GM19025 (cell line): ENCODE data around the gene SEMA4C.

Experiments used
- ATAC-seq: cut with Tn5 transposase; IDR thresholded peaks from one replicate; pipeline ENCODE4 v1.9.1; 2021; ENCODE audit warnings: mild to moderate bottlenecking, low read depth, moderate library complexity; ENCODE audit not compliant: unreplicated experiment

The SEMA4C gene

DNA sequence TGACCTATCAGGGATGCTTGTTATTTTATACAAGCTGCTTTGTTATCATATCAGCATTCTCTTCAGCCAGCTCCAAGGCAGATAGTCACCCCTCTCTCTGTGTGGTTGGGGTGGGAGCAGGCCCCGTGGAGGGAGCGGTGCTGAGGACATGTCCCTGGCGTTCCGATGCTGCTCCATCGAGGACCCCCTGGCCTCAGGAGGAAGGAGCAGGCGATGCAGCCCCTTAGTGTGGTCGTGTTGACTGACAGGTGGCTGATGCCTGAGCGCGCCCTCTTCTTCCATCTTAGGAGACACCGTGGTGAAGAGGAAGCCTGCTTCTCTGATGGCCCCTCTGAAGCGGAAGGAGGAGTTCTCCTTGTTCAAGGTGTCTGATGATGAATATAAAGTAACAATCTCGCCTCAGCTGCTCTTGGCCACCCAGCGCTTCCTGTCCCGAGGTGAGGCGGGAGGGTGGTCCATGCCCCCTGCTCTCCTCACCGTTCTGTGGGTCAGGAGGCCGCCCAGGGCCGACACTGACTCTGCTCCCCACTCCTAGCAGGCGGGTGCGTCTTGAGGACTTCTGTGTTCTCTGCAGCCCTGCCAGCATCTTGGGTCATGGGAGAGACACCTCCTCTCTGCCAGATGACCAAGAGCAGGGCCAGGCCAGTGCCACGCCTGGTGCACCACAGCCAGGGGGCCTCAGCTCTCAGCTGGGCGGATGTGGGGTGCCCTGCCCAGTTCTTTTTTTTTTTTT is 43.2 kb downstream of the SEMA4C start:
- no peak for ATAC-seq

DNA sequence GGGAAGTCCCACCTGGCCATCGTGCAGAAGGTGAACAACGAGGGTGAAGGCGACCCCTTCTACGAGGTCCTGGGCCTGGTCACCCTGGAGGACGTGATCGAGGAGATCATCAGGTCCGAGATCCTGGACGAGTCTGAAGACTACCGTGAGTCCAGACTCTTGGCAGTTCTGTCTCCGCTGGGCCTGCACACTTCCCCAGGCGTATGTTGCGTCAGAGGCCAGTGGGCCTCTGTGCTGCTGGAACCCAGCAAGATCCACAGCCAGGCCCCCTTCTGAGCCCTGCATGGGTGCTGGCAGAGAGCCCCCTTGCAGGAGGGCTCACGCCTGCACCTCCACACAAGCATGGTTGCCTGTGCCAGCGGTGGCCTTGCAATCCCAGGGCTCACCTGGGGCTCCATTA is 44.8 kb downstream of the SEMA4C start:
- ATAC-seq, result no peak

DNA sequence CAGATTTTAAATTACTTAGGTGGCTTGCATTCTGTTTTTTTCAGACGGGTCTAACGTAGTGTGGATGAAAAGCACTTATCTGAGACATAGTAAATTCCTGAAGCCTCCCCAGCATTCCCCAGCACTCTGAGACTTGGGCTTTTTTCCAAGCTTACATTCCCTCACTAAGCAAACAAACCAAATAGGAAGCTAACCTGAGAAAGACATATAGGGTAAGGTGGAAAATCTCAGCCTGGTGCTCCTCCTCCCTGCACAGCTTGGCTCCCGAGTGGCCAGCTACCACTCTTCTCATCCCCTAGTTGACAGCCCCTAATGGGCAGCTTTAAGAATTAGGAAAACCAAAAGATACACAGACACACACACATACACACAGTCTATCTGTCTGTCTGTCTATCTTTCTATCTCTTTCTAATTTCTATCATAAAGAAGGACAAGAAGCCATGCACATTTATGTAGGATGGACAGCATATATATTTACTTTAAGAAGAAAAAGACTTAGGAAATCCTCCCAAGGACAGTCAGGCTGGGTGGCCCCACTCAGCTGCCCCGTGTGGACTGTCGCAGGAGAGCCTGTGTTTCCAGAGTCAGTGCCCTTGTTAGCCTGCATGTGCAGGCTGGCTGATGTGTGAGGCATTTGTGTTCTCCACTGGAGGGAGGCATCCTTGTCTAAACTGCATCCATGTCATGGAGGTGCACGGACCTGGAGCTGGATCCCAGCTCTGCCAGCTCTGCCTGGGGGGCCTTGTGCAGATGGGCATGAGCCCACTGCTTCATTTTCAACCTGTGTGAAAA is 45.6 kb downstream of the SEMA4C start:
- no peak for ATAC-seq

DNA sequence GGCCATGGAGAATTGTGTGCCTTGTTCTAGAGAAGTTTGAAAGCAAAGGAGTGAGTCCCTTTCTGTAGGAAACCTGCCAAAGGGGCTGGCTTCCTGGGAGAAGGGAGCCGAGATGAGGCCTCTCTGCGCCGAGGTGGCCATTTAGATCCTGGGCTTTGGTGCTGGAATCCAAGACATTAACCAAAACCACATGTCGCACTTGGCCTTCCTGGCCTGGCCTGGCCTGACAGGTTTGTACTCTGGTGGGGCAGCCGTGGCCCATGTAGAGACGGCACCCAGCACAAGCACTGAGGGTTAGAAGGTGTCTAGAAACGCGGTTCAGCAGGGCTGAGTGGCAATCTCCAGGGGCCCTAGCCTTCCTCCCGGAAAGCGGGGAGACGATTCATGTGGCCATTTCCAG is 46.7 kb downstream of the SEMA4C start:
- no peak for ATAC-seq

DNA sequence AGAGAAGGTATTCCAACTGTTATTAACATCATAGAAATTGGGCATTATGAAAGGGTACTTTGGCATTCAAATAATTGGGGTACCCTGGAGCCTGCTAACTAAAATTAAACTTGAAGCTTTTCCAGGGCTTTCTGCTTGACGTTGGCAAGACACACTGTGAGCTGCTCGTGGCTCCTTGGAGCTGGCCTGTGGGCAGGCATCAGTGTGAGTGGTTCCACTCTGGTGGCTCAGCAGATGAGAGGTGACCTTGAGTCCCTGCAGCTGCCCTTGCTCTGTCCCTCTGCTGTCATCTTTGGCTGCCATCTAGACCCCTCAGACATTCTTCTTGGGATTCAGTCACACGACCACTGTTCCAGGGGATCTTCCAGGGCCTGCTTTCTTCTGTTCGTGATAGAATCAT is 47.1 kb downstream of the SEMA4C start:
- no peak for ATAC-seq

DNA sequence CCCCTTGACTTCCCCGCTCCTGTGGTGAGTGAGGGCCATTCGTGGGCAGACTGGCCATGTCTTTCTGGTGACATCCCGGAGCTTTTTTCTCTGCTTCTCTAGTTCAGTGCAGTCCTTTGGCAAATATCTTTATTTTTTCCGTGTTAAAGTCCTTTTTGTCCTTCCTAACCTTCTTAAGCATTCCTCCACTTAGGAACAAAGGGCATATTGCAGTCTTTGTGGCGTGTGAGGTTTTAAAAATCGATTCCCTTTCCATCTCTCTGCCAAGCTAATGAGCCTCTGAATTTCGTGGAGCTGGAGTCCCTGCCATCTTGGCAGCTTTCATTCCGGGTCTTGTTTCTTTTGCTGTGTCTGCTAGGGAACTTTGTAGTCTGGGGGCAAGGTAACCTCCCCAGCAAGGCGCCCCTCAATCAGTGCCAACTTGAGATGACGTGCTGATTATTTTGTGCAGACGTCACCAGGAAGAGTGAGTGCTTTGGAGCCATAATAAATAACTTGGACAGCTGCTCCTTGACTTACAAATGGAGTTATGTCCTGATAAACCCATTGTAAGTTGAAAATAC is 48.7 kb downstream of the SEMA4C start:
- no peak for ATAC-seq

DNA sequence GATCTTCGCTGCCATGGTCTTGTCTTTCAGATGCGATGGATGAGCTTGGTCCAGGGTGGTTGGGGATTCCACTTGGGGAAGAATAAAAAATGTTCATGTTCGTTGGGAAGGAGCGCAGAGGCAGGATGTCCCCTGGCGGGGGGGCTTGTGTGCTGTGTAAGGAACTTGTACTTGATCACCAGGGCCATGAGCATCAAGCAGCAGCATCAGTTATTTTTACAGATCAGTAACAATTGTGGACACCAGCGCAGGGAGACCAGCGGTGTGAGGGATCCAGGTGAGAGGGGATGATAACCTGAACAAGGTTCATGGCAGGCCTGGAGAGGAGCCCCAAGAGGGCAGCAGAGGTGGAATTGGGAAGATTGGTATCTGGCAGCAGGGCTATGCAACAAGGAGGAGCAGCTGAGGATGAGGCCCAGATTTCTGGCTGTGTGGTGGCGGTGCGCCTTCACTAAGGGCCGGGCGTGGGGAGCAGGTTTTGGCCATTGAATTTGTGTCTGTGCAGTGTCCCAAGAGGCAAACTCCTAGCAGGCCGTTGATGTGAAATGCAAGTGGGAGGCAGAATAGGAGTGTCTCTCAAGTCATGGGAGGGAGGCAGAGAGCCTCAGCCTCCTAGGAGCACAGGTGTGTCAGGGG is 49.9 kb downstream of the SEMA4C start:
- no peak for ATAC-seq

DNA sequence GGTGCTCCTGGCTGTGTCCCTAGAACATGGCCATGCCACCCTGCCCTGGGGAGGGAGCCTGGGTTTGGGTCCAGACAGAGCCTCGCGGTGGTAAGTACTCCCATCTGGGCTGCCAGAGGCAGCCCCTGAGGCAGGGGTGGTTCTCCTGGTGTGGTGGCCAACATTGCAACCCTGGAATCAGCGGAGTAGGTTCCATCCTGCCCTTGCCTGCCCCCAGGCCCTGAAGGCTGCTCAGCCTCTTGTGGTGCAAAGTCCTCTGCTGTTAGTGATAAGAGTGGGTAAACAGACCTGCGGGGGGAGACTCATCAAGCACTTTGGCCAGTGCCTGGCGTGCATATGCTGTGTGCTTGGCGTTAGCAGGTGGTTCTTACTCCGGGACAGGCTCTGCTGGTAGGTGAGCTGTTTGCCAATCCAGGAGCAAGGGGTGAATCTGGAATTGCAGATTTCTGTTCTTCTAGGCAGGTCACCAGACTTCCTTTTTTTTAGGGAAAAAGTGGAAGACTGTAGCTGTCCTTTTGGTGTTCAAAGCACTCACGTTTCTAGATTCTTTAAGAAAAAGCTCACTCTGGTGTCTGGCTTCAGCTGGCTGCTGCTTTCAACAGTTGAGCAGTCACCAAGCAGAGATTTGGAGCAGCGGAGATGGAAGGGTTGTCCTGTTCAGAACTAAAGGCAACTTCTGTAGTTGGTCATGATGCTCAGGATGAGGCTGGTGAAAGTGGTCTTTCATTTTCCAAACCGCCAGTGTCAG is 50.6 kb downstream of the SEMA4C start:
- ATAC-seq, result no peak

DNA sequence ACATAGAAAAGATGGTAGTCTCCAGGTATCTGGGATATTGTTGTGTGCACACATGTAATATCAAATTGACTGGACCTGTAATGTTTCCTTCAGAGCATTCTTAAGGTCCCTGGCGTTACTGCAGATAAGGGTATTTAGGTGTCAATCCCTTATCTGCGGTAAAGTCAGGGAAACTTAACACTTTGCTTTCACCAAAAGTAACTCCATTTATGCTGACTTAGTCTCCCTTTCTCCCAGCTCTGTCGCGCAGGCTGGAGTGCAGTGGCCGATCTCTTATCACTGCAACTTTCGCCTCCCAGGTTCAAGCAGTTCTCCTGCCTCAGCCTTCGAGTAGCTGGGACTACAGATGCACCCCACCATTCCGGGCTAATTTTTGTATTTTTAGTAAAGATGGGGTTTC is 52.0 kb downstream of the SEMA4C start:
- ATAC-seq, result no peak

DNA sequence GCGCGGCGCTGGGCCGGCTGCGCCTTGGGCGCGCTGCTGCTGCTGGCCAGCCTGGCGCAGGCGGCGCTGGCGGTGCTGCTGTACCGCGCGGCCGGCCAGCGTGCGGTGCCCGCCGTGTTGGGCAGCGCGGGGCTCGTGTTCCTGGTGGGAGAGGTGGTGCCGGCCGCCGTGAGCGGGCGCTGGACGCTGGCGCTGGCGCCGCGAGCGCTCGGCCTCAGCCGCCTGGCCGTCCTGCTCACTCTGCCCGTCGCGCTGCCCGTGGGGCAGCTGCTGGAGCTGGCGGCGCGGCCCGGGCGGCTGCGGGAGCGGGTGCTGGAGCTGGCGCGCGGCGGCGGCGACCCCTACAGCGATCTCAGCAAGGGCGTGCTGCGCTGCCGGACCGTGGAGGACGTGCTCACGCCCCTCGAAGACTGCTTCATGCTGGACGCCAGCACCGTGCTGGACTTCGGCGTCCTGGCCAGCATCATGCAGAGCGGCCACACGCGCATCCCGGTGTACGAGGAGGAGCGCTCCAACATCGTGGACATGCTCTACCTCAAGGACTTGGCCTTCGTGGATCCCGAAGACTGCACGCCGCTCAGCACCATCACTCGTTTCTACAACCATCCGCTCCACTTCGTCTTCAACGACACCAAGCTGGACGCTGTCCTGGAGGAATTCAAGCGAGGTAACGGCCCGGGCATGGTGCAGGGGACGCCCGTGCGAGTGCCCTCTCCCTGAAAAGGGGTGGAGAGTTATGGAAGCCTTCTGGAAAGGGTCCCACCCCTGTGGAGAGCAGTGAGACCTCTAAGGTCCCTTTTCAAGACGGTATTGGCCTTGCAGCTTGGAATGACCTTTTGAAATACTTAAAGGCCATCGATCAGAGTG is 52.8 kb downstream of the SEMA4C start:
- ATAC-seq, result no peak

DNA sequence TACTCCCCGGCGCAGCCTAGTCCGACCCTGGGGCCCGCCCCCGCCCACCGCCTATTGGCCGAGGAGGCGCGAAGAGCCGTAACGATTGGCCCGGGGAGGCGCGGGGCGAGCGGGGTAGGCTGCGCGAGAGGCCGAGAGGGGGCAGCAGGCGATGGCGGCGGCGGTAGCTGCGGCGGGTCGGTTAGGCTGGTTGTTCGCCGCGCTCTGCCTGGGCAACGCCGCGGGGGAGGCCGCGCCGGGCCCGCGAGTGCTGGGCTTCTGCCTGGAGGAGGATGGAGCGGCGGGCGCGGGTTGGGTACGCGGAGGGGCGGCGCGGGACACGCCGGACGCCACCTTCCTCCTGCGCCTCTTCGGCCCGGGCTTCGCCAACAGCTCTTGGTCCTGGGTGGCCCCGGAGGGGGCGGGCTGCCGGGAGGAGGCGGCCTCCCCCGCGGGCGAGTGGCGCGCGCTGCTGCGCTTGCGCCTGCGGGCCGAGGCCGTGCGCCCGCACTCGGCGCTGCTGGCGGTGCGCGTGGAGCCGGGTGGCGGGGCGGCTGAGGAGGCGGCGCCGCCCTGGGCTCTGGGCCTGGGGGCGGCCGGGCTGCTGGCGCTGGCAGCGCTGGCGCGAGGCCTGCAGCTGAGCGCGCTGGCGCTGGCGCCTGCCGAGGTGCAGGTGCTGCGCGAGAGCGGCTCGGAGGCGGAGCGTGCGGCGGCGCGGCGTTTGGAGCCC is 53.6 kb downstream of the SEMA4C start, which contains the start of gene CNNM3:
Gene CNNM3 (plus strand): TSS at position 142 of the 709 bp plus-strand sequence. CDS start 10 bp downstream, at position 152.
- peak; percentile 87 for ATAC-seq

DNA sequence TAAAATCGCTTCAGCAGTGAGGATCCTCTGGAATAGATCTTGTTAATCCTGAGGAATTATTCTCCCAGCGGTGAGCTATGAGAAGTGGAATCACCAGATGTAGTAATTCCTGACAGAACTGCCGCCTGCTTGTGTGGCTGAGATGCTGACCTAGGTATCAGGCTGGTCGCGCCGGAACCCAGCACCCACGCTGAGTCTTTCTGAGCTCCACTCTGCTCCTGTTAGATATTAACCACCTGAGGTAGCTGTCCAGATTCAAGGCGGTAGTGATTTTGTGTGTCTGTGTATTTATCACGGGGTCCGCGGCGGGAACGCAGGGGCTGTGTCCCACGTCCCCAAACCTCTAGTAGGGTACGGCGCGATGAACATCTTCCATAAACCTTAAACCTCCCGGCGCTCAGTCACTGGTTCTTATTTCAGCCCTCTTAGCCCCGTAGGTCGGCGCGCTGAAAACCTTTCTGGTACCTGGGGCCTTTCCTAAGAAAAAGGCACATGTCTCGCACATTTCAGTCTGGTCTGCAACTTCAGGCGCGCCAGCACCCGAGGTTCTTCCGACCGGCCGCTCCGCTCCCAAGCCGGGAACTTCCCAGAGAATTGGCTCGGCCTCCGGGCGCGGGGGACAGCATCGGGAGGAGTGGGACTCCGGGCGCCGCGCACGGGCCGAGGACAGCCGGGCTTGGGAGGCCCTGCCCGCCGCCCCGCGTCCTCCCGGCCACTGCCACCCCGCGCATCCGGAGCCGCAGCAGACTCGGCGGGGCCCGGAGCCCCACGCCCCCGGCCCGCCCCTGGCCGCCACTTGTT is 54.4 kb downstream of the SEMA4C start:
- no peak for ATAC-seq

DNA sequence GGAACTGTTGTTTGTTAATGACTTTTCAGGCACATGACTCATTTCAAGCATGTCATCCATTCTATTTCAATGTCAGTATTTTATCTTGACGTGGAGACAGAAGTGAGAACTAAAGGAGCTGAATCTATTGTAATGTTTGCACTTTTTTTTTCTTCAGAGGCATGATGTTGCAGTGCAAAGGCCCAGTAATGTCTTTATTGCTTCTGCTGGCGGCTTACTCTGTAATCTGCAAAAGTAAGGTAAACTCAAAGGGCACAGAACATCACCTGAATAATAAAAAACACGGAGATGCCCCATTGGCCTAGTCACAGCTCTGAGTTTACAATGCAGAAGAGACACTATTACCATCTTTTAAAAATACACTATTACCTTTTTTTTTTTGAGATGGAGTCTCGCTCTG is 56.2 kb downstream of the SEMA4C start:
- ATAC-seq, result no peak

DNA sequence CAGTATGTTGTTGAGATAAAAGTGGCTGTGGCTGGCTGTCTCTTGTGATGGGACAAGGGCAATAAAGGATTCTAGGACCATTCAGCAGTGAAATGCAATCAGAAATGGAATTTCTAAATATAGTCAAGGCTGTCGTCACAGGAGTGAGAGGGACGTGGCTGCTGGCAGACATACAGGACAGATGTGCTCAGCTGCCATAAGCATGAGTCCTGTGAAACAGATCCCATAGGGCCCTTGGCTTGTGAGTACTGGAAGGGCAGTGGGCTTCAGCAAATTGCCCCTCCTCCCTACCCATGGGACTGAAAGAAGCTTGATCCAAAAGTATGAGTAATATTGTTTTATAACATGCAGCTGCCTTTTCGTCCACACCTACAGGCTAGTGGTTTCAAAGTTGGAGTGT is 58.0 kb downstream of the SEMA4C start:
- no peak for ATAC-seq

DNA sequence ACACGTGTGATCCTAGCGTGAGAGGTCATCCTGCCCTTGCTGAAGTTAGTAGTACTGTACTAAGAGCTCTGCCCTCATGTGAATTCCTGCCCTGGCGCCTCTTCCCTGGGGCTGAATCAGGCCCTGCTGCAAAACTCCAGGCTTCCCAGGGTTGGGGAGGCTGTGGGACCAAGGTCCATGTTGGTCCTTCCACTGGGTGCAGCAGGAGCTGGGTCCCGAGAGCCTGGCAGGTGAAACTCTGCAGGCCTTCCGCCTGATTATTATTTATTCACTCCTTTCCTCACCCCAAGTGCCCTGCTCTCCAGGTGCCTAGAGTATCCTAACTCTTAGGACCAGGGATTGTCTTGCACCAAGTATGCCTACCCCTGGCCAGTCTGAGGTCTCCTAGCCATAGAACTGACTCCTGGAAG is 59.1 kb downstream of the SEMA4C start:
- no peak for ATAC-seq

DNA sequence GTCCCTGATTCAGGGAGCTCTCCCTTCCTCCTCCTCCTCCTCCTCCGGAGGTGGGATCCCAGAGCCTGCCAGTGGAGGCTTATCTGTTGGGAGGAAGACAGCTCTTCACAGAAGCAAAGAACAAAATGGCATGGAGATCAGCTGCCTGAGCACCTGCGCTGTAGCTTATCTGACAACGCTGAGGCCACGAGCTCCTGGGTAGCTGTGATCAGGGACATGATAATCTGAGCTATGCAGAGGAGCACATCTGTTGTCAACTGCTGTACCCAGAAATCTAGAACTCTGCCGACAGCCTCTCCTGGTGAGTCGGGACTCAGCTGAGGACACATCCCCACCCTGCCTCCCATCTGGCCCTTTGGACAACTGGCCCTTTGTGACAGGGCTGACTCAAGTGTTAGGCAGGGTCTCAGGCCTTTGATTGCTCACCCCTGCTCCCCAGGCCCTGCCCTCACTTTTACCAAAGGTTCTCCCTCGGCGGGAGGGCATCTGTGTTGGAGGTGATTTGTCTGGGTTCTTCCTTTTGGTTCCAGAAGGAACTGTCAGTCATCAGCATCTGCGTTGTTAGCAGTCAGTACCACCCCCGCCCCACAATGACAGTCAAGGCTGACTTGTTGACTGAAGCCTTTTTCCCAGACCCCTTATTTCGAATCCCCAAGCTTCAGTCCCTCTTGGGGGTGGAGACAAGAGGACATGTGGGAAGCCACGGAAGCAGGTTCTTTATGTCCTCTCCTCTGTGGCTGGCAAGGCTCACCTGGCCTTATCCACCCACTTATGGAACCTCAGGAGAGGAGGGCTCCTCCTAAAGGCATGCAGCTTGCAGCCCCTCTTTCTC is 59.7 kb downstream of the SEMA4C start:
- no peak for ATAC-seq
